ENCODE measurements around the gene PIGA.

PIGA gene

GRCh38 chrX:15322072-15322471 is 13.3 kb downstream of the PIGA start:
- H3K4me3 ChIP-seq, result no peak overlapping the region
- no peak for TF ChIP-seq CTCF (IDR thresholded peaks at IDR 0.05)
- H3K27ac ChIP-seq, result no peak overlapping the region
- no peak for DNase-seq (ENCODE audit: low spot score)

GRCh38 chrX:15321447-15321846 is 13.9 kb downstream of the PIGA start:
- H3K4me3 ChIP-seq, result no peak overlapping the region
- no peak for TF ChIP-seq CTCF (IDR thresholded peaks at IDR 0.05)
- H3K27ac ChIP-seq, result no peak overlapping the region
- DNase-seq (ENCODE audit: low spot score), result no peak

- TF ChIP-seq CTCF (IDR thresholded peaks at IDR 0.05), result no peak
- Histone ChIP-seq H3K4me3 (no peak overlapping the region), H3K27ac (no peak overlapping the region)
- DNase-seq (ENCODE audit: low spot score), result no peak
Observed at GRCh38 chrX:15320297-15320696, 15.0 kb downstream of the PIGA start.

- TF ChIP-seq CTCF (IDR thresholded peaks at IDR 0.05), result no peak
- Histone ChIP-seq H3K4me3 (no peak overlapping the region), H3K27ac (no peak overlapping the region)
- no peak for DNase-seq (ENCODE audit: low spot score)
Observed at GRCh38 chrX:15319075-15319474, 16.2 kb downstream of the PIGA start.

GRCh38 chrX:15315509-15315908 is 19.8 kb downstream of the PIGA start, which contains the start of gene ASB11:
TSS of gene ASB11 (minus strand) at chrX:15315640. CDS start at chrX:15315605, 35 bp downstream.
- no peak for TF ChIP-seq CTCF (IDR thresholded peaks at IDR 0.05)
- DNase-seq (ENCODE audit: low spot score), result no peak
- H3K27ac ChIP-seq, result no peak within 1 kb of the TSS
- no peak within 1 kb of the TSS for H3K4me3 ChIP-seq

- Histone ChIP-seq H3K4me3 (no peak overlapping the region), H3K27ac (no peak overlapping the region)
- DNase-seq (ENCODE audit: low spot score), result no peak
- no peak for TF ChIP-seq CTCF (IDR thresholded peaks at IDR 0.05)
Observed at GRCh38 chrX:15314472-15314871, 20.9 kb downstream of the PIGA start.

GRCh38 chrX:15311119-15311518 is 24.2 kb downstream of the PIGA start:
- TF ChIP-seq CTCF (IDR thresholded peaks at IDR 0.05), result no peak
- no peak overlapping the region for H3K4me3 ChIP-seq
- no peak overlapping the region for H3K27ac ChIP-seq
- no peak for DNase-seq (ENCODE audit: low spot score)
